HG03354 (cell line): Measurements from ENCODE around the gene FGF14.
A peak's percentile ranks its signal among the peaks of the same experiment; 100 is the strongest.
"Not testable (repeated sequence)": the region's sequence is repeated elsewhere in the genome, so short reads cannot be mapped to it uniquely, and the experiment has no call there.

ENCODE experiments used
- ATAC-seq: cut with Tn5 transposase; IDR thresholded peaks from one replicate; pipeline ENCODE4 v1.9.1; 2021; ENCODE audit warnings: mild to moderate bottlenecking; ENCODE audit not compliant: unreplicated experiment, poor library complexity, severe bottlenecking

Gene FGF14

GRCh38 chr13:101845245-101846020, 556.4 kb downstream of the FGF14 start:
- ATAC-seq, result no peak

- ATAC-seq, result no peak
Observed at GRCh38 chr13:101841698-101842097, 560.1 kb downstream of the FGF14 start.

- ATAC-seq, result no peak
Observed at GRCh38 chr13:101838323-101838722, 563.5 kb downstream of the FGF14 start.

GRCh38 chr13:101837778-101838177, 564.1 kb downstream of the FGF14 start:
- ATAC-seq, result not testable (repeated sequence)

GRCh38 chr13:101837288-101837687, 564.6 kb downstream of the FGF14 start:
- no peak for ATAC-seq

- no peak for ATAC-seq
Observed at GRCh38 chr13:101835920-101836319, 565.9 kb downstream of the FGF14 start.

- ATAC-seq, result no peak
Observed at GRCh38 chr13:101833671-101834070, 568.2 kb downstream of the FGF14 start.

GRCh38 chr13:101830035-101830434, 571.8 kb downstream of the FGF14 start:
- ATAC-seq, result no peak

GRCh38 chr13:101829484-101829883, 572.4 kb downstream of the FGF14 start:
- no peak for ATAC-seq

GRCh38 chr13:101828119-101828518, 573.7 kb downstream of the FGF14 start:
- no peak for ATAC-seq

GRCh38 chr13:101817898-101818297, 584.0 kb downstream of the FGF14 start:
- ATAC-seq, result no peak

- ATAC-seq, result no peak
Observed at GRCh38 chr13:101811881-101812280, 590.0 kb downstream of the FGF14 start.

GRCh38 chr13:101811284-101811839, 590.5 kb downstream of the FGF14 start:
- no peak for ATAC-seq

- ATAC-seq, result no peak
Observed at GRCh38 chr13:101799196-101799595, 602.7 kb downstream of the FGF14 start.

GRCh38 chr13:101798437-101798836, 603.4 kb downstream of the FGF14 start:
- ATAC-seq, result no peak

GRCh38 chr13:101795460-101795859, 606.4 kb downstream of the FGF14 start:
- no peak for ATAC-seq

GRCh38 chr13:101795025-101795424, 606.8 kb downstream of the FGF14 start:
- ATAC-seq, result no peak

GRCh38 chr13:101792189-101792588, 609.7 kb downstream of the FGF14 start:
- no peak for ATAC-seq

GRCh38 chr13:101785858-101786257, 616.0 kb downstream of the FGF14 start:
- ATAC-seq, result peak; percentile 49

GRCh38 chr13:101784313-101784712, 617.5 kb downstream of the FGF14 start:
- ATAC-seq, result no peak

GRCh38 chr13:101783554-101783953, 618.3 kb downstream of the FGF14 start:
- no peak for ATAC-seq
